GM18907 (cell line): ENCODE measurements around the gene ADGRB3.
"Not testable (repeated sequence)": the region's sequence is repeated elsewhere in the genome, so short reads cannot be mapped to it uniquely, and the experiment has no call there.

Source experiments
- ATAC-seq: cut with Tn5 transposase; IDR thresholded peaks from one replicate; pipeline ENCODE4 v1.9.1; 2021; ENCODE audit warnings: mild to moderate bottlenecking, moderate library complexity; ENCODE audit not compliant: unreplicated experiment

The ADGRB3 gene

DNA sequence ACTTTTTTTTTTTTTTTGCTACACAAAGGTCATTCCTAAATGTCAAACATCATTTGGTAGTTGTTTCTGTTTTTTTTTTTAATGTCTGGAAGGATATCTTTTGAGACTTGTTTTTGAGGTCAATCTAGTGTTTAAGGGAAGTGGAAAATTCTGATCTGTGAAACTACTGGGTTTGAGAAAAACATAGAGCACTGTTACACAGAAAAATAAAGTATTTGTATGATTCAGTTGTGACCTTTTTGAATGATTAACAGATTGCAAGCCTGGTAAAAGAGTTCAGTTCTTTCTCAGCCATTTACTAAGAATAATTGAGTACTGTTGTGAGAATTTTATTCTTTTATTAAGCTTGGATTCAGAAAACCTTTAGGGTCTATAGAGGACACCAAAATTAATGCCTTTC, 276.7 kb downstream of the ADGRB3 start:
- no peak for ATAC-seq

DNA sequence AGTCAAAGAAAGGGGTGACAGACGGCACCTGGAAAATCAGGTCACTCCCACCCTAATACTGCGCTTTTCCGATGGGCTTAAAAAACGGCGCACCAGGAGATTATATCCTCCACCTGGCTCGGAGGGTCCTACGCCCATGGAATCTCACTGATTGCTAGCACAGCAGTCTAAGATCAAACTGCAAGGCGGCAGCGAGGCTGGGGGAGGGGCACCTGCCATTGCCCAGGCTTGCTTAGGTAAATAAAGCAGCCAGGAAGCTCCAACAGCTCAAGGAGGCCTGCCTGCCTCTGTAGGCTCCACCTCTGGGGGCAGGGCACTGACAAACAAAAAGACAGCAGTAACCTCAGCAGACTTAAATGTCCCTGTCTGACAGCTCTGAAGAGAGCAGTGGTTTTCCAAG, 277.7 kb downstream of the ADGRB3 start:
- not testable (repeated sequence) for ATAC-seq

DNA sequence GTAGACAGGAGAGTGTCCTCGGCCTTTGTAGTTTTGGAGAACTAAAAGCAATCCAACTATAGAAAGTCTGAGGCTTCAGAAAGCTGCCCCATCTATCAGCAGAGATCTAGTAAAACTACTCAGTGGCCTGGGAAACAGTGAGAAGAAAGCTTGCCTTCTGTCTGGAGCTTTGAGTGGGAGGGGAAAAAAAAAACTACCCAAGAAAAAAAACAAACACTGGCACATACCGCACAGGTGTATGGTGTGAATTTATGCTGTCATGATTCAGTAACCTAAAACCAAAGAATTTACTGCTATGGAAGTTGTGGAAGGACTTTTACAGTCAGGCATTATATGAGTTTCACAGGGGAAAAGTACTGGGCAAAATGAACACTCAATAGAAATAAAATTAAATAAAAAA, 280.5 kb downstream of the ADGRB3 start:
- no peak for ATAC-seq

DNA sequence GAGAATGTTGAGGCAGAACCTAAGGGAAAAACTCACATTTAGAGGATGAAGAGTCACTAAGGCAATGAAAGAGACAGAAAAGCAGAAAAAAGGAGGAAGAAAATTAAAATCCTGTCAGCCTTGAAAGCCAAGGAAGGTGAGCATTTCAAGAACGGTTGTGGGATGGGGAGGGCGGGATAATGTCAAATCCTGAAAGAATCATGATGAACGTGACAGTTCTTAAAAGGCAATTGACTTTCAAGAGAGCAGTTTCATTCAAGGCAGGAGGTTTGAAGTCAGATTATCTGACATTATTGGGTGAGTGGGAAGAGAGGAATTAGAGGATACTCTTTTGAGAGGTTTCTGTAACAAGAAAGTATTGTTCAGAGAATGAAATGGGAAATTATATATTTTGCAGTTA, 284.5 kb downstream of the ADGRB3 start:
- no peak for ATAC-seq

DNA sequence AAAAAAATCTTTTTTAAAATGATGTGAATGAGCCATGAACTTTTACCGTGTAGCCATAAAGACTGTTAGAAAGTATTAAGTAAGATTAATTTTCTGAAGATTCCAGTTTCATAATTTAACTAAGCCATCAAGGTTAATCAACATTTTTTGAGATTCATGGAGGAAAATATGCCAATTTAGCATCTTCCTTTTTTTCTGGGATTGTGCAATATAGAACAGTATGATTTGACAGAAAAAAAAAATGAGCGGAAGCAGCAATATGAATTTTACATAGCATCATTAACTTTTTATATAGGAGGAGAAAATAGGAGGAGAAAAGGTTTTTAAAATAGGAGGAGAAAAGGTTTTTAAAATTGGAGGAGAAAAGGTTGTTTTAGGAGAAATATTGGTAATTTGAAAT, 306.3 kb downstream of the ADGRB3 start:
- no peak for ATAC-seq

DNA sequence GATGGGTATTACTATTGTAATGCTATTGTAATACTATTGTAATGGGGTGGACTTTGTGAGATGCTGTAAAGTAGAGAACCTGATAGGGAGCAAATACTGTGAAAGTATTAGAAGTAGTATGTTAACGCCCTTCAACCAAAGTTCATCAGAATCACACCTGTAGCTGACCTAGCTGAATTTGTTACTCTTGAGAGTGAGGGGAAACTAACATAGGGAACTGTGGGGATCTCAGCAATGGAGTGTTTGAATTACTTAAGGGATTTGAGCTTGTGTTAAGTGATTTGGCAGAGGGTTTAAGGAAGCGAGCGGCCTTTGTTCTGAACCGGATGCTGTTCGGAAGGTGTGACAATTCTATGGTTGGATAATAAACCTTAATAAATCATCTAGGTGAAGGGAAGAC, 312.6 kb downstream of the ADGRB3 start:
- ATAC-seq: no peak

DNA sequence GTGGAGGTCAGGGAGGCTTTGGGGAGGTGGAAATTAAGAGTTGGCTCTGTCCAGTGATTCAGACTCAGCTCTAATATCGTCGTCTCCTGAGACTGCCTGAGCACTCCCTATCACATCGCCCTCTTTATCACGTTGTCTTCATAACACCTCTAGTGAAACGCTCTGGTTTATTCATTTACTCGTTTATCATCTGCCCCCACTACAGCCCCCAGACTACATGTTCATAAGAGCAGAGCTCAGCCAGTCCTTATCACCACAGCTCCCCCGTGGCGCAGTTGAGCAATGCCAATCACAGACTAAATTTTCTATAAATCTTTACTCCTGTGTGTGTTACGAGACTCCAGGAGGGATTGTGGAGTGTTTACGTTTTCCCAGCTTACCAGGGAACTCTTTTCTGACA, 316.2 kb downstream of the ADGRB3 start:
- ATAC-seq: no peak

DNA sequence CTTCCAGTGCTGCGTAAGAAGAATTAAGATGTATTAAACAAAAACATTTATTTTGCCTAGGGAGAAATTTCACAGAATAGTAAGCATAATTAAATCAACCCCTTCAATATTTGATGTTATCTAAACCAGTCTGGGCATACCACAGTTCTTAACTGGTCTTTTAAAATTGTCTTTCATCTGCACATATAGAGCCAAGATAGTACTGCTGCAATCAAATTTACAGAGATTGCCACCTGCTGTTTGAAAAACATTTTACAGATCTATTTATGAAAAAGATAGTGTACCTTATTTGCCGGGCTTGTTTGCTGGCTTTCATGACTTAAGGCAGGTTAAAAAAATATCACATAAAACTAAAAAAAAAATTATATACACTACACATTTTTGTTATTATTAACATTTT, 323.2 kb downstream of the ADGRB3 start:
- ATAC-seq: no peak

DNA sequence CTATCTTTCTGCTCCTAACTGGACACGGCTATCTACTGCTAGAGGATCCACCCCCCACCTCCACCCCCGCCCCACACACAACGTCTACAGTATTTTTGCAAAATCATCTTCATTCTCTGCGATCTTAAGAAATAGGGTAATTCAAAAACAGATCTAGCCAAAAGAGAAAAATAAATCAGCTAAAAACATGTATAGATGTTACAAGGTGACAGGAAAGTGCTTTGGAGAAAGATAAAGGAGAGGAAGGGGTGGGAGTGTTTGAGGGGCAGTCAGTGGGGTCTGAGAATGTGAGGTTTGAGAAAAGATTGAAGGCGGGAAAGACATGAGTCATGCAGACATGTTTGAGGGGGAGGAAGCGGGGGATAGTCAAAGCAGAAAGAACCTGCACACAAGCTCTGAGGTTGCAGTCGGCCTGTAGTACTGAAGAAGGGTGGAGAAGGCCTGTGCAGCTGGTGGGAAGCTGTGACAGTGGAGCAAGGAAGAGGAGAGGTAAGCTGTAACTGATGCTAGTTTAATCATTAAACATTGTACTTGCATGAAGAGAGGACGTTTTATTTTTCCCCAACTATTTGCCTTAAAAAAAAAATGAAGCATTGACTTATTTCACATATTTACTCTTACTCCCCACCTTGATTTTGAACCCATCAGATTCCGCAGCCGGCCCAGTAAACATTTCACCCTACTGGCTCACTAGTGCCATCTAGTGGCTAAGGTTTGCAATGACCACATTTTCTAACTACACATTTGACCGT, 332.6 kb downstream of the ADGRB3 start:
- peak; percentile 89 for ATAC-seq

DNA sequence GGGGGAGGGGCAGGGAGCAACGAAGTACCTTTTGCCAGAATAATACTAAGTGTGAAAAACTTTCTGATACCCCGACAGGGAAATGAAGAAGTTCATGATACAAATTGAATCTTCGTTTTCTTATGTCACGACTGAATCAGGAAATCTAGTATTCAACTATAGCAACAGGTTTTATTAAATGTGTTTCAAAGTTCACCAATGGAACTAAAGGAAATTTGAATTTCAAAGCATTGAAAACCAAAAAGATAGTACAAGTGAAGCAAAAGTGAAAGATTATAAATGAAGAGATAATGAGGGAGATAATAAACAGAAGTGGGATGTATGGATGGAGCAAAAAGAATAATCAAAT, 333.2 kb downstream of the ADGRB3 start:
- ATAC-seq: no peak

DNA sequence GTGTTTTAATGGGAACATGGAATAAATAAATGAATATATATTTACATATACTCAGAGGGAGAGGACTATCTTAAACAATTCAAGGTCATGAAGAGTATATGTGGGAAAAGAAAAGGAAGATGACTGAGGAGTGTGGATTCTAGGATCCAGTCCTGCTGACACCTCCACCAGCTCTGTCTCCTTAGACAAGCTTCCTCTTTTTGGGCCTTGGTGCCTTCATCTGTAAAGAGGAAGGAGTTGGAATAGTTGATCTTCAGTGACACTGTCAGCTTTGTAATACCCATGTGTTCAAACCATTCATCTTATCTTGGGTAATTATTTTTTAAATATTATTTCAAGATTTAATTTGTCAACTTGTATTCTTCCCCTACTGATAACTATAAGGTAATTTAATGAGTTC, 338.0 kb downstream of the ADGRB3 start:
- no peak for ATAC-seq

DNA sequence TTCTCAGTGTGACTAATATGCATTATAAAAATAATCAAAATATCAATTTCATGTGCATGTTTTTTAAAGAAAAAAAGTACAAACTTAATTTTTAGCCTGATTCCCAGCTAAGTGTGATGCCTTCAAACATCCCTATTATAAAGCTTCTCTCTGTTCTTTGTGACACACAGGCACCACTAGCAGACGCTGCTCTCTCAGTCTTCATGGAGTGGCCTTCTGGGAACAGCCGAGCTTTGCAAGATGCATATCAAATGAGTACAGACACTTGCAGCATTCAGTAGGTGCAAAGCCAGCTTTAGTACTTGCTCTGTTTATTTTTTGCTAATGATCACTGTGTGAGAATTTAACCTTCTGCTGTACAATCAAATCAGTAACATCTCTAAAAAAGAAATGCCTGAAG, 340.0 kb downstream of the ADGRB3 start:
- ATAC-seq: no peak

DNA sequence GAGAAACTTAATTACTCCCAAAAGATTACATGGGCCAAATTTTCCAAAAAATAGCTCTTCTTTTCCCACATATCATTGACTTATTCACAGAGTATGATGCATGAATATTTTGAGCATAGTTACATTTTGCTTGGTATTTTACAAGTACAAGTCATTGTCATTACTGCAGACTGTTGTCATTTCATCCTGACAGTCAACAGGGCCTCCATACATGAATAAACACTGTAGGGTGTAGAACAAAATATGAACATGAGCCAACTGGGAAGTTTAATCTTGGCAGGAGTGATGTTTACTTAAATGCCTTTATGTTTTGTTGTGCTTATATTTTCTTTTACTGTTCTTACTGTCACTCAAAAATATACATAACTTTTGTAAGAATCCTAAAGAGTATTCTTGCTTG, 340.7 kb downstream of the ADGRB3 start:
- no peak for ATAC-seq

DNA sequence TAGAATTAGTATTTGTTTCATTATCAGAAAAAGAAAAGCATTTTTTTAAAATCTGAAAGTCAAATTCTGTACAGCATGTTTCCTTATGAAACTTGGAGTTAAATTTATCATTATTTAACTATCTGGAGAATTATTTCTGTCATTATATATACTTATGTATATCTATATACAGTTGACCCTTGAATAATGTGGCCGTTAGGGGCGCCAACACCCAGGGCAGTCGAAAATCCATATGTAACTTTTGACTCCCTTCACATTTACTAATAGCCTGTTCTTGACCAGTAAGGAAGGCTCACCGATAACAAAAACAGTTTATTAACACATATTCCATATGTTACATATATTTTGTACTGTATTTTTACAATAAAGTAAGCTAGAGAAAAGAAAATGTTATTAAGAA, 341.2 kb downstream of the ADGRB3 start:
- no peak for ATAC-seq

DNA sequence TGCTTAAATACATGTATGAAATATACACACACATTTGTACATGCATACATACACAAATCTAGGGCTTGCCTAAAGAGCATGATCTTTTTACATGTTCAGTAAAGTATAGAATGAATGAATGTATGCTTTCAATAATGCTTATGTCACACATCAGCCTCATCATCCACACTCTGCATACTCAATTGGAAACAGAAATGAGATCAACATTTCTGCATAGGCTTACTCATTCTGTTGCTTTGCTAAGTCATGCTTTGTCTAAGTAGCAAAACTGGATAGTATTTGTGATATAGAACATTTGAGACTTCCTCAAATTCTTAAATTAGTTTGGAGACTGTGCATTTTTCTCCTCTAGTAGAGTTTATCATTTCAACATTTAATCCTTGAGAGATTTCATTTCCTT, 343.3 kb downstream of the ADGRB3 start:
- no peak for ATAC-seq

DNA sequence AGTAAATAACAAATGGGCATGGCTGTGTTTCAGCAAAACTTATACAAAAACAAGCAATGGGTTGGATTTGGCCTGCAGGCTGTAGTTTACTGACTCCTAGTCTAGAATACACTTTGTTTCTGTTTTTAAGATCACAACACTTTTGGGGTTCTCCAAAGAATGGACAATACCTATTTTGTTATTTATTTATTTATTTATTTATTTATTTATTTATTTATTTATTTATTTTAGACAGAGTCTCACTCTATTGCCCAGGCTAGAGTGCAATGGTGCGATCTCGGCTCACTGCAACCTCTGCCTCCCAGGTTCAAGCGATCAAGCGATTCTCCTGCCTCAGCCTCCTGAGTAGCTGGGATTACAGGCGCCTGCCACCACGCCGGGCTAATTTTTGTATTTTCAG, 346.6 kb downstream of the ADGRB3 start:
- ATAC-seq: not testable (repeated sequence)

DNA sequence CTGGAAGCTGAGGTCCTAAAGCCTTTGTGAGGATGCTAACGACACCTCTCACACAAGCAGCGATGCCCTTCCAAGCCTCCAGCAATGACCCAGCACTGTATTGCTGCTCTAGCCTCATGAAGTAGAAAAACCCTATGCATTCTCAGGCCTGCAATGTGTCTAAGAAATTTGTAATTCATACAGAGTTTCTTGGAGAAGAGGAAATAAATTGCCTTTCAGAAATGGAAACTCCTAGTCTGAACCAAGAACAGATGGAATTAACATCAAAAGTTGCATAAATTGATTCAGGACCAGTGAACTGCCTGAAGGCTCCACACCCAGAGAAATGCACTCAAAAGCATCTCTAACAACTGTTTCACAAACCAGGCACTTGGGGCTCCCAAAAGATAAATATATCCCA, 353.6 kb downstream of the ADGRB3 start:
- ATAC-seq: no peak

DNA sequence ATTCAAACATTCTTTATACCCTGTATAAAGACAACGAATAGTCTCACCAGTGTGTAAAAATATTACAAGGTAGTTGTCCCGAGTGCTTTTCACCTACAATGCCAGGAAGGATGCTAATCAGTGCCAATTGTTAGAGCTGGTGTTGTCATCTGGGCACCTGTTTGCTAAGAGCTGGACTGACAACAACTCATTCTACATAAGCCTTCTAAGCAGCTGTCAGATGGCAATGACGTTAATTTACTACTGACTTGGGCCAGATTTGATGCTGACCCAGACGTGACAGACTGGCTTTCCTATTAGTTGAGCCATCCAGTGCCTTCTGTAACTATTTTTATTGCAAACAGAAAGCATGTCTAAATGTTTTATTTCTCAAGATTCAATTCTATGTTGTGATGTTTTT, 355.2 kb downstream of the ADGRB3 start:
- ATAC-seq: no peak

DNA sequence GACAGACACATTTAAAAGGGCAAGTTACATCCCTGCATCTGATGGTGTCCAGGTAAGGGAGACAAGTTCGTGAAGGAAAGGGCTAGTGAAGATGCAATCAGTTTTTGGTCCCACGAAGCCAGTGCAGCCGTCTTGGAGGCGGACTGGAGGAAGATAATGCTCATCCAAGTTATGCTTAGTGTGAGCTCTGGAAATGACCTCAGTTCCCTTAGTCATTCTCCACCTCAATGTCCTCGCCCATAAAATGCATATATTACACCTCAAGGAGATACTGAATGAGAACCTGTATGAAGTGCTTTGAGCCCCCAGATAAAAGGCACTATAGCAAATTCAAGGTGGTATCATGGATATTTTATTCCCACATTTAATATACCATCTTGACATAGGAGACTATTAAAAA, 358.8 kb downstream of the ADGRB3 start:
- no peak for ATAC-seq

DNA sequence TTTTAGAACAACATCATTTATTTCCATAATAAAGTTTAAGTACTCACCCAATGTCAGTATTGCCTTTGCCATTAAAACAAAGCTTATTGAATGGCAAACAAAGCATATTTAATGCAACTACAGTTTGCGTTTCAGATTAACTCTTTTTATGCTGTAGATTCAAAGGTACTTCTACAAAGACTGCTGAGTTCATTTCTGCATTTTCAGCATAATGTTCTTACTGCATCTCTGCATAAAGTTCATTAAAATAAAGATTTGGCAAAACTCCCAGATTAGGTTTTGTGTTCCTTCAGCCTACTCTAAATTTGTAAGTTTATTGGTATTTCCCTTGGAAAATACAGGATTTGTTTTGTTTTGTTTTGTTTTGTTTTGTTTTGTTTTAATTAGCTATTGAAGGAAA, 359.4 kb downstream of the ADGRB3 start:
- ATAC-seq: no peak

DNA sequence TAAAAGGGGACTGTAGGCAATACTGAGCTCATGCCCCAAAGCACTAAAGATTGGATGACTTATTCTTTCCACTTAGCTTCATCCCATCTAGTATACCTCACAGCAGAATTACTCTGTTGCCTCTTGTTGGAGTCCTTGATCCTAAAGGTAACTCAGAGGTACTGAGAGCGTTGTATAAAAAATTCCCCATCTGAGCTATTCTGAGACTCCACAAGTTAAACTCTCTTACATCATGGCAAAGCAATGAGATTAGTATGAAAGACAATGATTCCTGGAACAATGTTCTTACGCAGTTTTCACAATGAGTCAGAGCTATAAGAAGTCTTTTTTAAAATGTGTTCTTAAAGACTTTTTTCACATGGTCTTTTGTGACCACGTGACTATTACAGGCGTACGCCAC, 370.1 kb downstream of the ADGRB3 start:
- no peak for ATAC-seq

DNA sequence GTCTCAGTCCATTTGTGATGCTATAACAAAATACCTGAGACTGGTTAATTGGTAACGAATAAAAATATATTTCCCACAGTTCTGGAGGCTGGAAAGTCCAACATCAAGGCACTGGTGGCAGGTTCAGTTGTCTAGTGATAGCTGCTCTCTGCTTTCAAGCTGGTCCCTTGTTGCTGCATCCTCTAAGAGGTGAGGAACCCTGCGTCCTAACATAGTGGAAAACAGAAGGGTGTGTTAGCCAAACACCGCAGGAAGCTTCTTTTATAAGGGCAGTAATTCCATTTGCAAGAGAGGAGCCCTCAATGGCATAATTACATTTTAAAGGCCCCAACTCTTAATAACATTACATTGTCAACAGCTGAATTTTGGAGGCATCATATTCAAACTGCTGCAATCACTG, 372.7 kb downstream of the ADGRB3 start:
- no peak for ATAC-seq

DNA sequence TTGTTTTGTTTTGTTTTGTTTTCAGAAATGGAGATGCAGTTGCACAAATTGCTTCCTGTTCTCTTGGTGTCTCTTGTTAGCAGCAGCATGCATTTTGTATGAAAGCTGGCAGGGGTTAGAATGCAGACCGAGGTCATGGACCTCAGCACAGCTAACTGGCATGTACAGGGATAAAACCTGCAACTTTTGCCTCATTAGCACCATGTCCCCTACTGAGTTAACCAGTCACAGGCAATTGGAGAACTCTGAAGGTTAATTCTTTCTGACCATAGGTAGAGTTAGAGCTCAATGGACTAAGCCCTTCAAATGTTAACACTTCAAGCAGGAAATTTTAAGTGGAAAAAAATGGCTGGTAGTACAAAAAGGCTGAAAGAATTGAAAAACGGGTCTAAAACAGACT, 377.1 kb downstream of the ADGRB3 start:
- ATAC-seq: no peak
